ENCODE results near the gene C6orf47. TPM values are rescaled to one million over a fixed set of nuclear protein-coding genes. Genes with fewer than 3 reads are reported as not detected.

The C6orf47 gene
- polyA plus RNA-seq, 3 donors: 8.8 to 17.0 (median 14.1) TPM

DNA sequence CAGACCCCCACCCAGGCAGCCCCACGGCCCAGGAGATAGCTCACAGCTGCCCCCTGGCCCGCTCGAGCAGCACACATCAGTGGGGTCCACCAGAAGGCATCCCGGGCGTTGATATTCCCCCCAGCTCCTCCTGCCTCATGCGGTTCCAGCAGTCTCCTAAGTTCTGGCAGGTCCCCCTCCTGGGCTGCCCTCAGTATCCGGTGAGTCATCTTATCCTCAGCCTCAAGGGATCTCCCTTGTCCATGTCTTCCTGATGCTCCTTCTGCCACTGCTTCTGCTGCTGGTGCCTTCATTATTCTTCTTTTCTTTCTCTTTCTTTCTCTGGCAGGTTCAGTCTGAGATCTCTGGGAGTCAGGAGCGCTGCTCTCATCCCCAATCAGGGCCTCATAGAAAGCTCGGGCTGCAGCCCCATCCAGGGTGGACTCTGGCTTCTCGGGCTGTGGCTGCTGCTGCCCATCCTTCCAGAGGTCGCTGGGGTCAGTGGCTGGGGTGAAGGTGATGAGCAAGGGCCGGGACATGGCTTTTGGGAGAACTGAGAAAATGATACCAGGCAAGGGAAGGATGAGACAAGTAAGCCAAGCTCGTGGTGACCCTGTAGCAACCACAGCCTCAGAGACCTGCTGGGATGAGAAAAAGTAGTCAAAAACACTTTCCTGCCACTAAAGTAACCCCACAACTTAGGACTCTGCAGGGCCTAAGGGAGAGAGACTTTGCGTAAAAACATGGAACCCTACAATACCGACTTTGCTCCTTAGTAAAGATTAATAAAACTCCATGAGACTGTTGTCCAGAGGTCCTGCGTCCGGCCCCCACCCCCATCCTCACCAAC lies 3.6 kb upstream of the C6orf47 start:
- WGBS, 3 donors: 17 to 21% (median 19%) methylated on average over 17 of the region's 17 CpGs
- peak overlapping the region; percentile 47 for H3K27ac ChIP-seq (ENCODE audit: low read depth, low read length)

DNA sequence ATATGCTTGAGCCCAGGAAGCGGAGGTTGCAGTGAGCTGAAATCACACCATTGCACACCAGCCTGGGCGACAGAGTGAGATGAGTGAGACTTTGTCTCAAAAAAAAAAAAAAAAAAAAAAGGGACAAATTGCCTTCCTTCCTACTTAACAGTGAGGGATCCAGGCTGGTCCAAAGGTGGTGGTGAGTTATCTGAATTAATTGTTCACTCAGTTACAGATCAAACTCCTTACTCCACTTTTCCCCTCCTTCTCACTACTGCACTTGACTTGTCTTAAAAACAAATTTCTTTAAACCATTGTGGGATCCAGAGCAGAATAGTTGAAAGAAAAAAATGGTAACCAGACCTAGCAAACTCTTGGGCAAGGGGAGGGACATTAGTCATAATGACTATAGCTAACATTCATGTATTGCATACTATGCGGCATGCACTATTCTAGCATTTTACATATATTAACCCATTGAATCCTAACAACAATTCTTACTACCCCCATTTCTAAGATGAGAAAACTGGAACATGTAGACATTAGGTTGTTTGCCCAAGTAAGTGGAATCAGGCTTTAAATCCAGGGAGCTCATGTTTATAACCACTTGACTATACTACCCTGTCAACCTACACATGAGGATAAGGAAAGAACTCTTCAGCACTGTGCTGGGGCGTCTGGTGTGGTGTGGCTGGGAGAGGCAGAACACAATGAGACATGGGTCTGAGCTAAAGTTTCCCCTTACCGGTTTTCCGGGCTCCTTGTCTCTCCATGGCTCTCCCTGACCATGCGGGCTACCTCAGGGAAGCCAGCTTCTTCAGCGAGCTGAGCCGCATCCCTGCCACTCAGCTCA lies 2.8 kb upstream of the C6orf47 start:
- H3K27ac ChIP-seq (ENCODE audit: low read depth, low read length): peak overlapping the region; percentile 47
- 59 to 64% (median 60%) methylated on average over 9 of the region's 9 CpGs for WGBS, 3 donors

DNA sequence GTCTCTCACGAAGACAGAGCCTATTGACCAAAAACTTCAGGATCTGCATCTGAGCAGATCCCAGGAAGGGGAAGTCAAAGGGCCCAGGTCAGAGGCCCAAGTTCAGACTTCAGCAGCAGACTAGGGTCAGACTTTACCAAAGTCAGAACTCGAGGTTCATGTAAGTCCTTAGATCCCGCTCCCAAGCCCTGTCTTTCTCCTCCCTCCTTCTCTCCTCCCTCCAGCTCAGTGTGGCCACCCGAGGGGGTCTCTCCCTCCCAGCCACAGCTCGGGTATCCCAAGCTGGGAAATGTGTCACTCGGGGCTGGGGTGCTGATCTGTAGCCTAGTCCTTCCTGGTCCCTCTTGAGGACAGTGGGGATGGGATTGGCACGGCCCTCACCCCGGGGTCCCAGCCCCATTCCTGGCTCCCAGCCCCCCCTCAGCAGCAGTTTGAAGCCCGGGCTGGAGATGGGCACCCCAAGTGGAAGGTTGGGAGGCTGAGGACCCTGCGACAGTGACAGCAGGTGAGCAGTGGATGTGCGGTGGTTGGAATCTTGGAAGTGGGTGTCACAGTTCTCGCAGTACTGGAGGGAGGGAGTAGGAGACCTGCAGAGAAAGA lies 1.6 kb upstream of the C6orf47 start:
- WGBS, 3 donors: 85 to 89% (median 88%) methylated on average over 12 of the region's 12 CpGs
- no peak overlapping the region for H3K27ac ChIP-seq (ENCODE audit: low read depth, low read length)

DNA sequence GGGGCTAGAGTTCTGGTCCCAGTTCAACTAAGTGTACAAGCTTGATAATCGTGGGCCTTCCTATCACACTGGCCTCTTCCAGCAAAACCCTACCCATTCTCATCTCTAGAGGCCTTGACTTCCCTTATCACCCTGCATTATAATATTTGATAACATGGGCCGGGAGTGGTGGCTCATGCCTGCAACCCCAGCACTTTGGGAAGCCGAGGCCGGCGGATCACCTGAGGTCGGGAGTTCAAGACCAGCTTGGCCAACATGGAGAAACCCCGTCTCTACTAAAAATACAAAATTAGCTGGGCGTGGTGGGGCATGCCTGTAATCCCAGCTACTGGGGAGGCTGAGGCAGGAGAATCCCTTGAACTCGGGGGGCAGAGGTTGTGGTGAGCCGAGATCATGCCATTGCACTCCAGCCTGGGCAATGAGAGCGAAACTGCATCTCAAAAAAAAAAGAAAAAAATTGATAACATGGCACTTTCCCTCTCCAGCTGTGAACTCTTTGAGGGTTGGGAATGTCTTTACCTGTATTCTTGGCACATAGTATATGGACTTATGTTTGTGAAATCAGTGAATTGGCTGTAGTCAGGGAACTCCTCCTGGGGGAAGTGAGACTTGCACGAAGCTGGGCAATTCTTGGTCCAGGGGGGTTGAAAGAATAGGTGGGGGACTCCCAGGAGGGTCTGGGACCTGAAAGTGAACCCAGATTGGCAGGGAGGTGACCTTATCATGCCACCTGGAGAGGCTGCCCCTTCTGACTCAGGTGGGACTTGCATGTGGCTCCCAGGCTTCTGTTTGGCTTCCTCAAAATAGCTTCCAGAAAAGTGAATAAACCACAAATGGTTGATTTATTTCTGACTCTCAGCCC lies 915 bp upstream of the C6orf47 start:
- no peak overlapping the region for H3K27ac ChIP-seq (ENCODE audit: low read depth, low read length)
- 71 to 82% (median 74%) methylated on average over 12 of the region's 12 CpGs for WGBS, 3 donors

DNA sequence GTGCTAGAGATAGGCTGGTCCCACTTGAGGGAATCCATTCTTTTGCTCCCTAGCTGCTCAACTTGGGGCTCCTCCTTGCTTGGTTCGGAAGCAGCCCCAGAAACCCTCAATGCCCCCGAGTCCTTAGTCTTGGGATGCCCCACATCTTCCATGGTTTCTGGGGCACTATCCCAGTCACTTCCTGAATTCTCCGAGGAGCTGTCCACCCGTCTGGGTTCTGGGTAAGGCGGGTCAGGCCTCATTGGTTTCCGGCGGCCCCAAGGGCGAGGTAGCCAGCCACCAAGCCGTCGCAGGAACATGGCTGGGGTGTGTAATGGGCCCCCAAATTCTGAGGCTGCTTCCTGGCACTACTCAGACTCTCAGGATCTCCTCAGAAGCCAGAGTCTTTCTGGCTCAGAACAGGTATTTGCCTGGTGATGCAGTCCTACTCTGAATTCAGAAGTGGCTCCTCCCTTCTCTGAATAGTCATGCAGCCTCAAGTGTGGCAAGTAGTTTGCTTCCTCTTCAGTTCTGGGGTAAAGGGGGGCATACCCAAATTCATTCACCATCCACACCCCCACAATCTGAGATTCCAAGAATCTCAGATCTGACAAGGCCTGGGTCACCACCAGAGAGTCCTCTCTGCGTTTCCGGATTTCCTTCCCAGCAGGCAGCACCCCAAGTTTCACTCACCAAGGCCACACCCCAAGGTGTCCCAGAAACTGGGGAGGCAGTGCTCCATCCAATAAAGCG lies 763 bp downstream of the C6orf47 start:
- 13 to 20% (median 19%) methylated on average over 13 of the region's 13 CpGs for WGBS, 3 donors
- H3K27ac ChIP-seq (ENCODE audit: low read depth, low read length): peak overlapping the region; percentile 13

DNA sequence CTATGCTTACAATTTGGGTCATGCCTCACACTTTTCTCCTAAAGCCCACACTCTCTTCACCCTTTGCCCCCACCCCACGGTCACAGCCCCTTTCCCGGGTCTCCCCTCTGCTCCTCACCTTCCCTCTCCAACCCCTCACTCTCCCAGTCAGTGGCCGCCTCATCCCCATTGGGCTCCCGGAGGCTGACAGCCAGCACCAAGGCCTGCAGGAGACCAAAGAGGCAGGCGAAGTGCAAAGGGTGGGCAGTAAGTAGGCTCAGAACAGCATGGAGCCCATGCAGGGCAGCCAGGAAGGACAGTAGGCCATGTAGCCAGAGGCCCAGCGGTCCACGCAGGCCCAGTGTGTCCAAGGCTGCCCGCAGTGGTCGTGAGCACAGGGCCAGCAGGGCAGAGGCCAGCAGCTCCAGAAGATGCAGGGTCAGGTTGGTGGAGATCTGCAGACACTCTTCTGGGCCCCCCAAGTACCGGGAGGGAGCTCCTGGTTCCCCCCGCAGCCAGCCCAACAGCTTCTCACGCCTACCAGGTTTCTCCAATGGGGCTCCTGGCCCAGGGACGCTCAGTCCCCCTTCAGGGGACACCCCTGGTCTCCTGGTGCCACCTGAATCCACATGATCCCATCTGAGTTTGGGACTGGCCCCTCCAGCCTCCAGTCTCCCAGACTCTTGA lies 1.5 kb downstream of the C6orf47 start:
- WGBS, 3 donors: 79 to 87% (median 82%) methylated on average over 13 of the region's 13 CpGs
- no peak overlapping the region for H3K27ac ChIP-seq (ENCODE audit: low read depth, low read length)

DNA sequence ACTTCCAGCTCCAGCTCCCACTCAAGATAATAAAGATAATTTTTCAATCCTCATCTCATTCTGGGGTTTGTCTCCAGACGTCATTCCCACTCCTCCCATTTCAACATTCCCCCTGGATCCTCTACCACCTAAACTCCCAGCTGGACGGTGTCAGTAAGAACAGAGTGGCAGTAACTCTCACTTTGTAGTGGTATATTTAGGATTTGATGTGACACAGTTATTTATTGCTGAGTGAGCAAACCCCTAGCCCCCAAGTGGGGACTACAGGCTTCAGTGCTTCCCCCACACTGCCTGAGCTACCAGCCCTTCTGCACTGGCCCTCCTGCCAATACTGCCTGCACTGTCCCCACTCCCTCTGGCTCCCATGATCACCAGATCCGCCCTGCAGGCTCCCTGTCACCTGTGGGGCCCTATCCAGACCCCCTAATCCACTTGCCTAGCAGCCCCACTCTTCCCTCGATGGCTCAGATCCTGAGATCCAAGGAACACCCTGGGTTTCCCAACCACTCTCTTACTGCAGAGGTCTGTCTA lies 2.4 kb downstream of the C6orf47 start:
- WGBS, 3 donors: 80 to 86% (median 84%) methylated on average over 4 of the region's 4 CpGs
- no peak overlapping the region for H3K27ac ChIP-seq (ENCODE audit: low read depth, low read length)

DNA sequence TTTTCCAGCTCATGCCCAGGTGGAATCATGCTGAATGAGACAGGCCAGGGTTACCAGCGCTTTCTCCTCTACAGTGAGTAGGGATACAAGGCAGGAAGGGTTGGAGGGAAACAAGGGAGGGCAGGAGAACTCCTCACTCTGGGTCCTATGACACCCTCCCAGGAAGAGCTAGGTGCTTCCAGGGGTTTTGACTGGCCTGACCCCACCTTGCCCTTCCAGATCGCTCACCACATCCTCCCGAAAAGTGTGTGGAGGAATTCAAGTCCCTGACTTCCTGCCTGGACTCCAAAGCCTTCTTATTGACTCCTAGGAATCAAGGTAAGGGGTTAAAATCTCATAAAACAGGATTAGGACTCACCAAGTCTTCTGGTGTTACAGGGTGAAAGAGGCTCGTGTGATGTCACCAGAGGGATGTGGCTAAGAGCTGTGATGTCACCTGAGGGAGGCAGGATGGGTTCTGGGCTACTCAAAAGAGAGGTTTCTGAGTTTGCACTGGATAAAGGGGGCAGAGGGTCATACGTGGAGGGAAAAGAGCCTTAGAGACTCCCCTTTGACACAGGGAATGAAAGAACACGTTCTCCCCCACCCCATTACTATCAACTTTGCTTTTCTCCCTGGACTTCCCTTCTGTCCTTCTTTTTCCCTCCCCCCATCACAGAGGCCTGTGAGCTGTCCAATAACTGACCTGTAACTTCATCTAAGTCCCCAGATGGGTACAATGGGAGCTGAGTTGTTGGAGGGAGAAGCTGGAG lies 3.0 kb downstream of the C6orf47 start:
- 64 to 77% (median 69%) methylated on average over 6 of the region's 6 CpGs for WGBS, 3 donors
- H3K27ac ChIP-seq (ENCODE audit: low read depth, low read length): no peak overlapping the region

DNA sequence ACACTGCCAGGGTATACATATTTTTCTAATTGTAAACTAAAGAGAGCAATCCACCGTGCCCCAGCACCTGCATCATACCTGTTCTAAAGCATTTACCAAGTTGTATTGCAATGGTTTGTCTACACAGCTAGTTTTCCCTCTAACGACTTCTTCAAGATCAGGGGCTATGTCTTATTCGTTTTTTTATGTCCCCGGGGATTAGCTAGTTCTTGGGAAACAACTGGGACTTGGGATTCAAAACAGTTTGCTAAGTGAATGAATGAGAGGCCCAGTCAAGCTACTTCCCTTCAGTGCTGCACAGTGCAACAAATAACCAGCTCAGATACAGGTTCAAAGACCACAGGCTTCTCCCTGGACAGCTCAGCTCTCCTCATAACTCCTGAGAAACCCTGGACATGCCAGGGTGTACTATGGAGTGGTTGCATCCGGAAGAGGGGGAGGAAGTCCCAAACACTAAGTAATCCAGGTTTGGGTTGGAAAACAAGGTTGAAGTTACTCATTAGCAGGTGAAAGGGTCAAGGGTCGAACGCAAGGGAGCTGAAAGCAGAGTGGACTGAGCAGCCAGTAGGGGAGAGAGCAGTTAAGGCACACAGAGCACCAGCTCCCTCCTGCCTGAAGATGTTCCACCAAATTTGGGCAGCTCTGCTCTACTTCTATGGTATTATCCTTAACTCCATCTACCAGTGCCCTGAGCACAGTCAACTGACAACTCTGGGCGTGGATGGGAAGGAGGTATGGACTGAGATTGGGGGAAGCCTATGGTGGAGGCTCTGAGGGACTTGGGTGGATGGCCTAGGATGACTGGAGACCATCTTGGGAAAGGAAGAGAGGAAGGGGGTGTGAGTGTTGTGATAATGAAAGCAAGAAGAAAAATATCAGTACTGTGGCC lies 5.0 kb downstream of the C6orf47 start, which contains the start of gene APOM:
Gene APOM (plus strand): TSS at position 546 of the 889 bp plus-strand sequence. CDS start 73 bp downstream, at position 619.
- no peak within 1 kb of the TSS for H3K27ac ChIP-seq (ENCODE audit: low read depth, low read length)
- 57 to 87% (median 77%) methylated on average over 8 of the region's 8 CpGs for whole genome bisulfite sequencing, 3 donors

DNA sequence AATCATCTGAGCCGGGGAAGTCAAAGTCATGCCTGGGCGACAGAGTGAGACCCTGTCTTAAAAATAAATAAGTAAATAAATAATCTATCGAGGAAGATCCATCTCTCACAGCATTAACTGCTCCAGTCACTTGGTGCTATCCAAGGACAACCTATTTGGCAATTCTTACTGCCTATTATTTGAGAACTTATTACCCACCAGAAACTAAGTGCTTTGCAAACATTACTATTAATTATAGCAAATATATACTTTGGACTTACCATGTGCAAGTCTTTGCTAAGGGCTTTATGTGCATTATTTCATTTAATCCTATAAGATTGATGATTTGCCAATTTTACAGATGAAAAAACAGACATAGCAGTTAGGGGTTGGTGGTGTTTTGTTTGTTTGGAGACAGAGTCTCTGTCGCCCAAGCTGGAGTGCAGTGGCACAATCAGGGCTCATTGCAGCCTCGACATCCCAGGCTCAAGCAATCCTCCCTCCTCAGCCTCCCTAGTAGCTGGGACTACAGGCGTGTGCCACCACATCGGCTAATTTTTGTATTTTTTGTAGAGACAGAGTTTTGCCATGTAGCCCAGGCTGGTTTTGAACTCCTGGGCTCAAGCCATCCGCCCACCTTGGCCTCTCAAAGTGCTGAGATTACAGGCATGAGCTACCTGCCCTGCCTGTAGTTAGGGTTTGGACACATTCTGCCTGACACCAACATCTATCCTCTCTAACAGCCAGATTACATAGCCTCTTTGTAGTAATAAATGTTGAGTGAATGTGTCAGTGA lies 5.8 kb downstream of the C6orf47 start:
- no peak overlapping the region for H3K27ac ChIP-seq (ENCODE audit: low read depth, low read length)
- 92 to 96% (median 93%) methylated on average over 8 of the region's 8 CpGs for WGBS, 3 donors

DNA sequence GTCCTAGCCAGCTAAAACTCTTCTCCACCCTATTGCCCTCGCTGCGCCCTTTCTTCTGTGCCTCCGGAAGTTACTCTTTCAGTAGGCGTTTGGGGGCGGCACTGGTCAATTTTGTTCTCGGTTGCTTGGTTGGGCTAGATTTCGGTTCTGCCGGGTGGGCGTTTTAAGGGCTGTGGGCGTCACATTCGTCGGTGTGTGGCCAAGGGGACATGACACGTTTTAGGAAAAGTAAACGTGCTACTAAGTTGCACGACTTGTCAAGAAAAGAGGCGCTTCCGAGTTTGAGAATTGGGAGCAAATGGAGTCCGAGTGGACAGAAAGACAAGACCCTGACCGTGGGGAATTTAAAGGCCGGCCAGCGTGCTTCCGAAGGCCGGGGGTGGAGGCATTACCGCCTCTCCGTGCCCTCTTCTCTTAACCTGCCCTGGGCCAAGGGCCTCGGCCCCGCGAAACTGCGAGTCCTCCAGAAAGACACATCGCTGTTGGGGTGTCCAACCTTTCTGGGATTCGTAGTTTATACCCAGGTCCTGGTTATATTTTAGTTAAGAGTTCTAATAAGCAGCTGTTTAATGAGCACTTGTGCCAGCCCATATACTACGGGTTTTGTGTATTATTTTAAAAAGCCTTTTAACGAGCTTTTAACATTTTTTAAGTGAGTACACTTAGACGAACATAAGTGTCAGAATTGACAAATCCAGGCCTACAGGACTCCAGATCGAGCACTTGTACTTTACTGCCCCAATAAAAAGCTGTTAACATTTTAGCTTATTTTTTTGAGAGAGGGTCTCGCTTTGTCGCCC lies 7.5 kb downstream of the C6orf47 start:
- peak overlapping the region; percentile 59 for H3K27ac ChIP-seq (ENCODE audit: low read depth, low read length)
- 8 to 9% (median 8%) methylated on average over 35 to 37 of the region's 37 CpGs for WGBS, 3 donors

DNA sequence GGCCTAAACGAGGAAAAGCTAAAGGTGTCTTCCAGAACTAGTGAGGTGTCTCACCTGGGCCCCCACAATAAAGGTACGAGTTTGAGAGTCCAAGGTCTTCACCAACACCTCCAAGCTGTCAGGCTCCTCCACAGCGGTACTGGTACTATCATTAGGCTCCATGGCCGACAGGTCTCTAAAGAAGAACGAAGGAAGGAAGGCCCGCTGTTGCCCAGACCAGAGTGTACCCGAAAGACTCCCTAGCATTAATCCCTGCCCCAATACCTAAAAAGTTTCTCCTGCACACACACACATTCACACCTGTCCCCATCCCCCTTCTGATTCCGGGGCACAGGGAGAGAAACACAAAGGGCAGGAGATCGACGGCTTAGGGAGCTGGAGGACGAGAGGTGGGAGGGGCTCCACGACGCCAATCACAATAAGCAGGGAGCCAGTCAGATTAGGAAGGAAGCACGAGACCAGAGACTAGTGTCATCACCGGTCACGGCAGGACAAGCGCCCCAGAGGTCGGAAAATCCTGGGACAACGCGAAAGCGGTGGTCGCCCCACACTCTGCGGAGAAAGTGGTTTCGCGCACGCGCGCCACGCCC lies 8.9 kb downstream of the C6orf47 start:
- peak overlapping the region; percentile 86 for H3K27ac ChIP-seq (ENCODE audit: low read depth, low read length)
- 2 to 3% (median 3%) methylated on average over 29 of the region's 29 CpGs for WGBS, 3 donors

DNA sequence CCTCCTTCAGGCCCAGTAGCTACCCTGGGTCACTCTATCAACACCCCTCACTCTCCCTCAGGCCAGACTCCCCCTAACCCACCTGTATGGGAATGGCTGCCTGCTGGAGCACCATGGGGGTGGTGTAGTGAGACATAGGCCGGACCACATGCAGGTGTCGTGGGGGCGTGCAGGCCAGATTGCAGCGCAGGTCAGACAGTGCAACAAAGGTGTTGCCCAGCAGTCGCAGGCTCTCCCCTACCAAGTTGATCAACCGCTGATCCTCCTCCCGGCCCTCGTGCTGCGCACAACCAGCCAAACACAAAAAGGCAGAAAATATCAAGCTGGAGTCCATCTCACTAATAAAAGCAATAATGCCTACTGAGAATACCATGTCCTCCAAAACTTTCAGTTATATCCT lies 15.3 kb downstream of the C6orf47 start:
- 93 to 95% (median 95%) methylated on average over 9 of the region's 9 CpGs for WGBS, 3 donors

More for the DNA sequence above, 15.3 kb downstream of the C6orf47 start:
- no peak overlapping the region for H3K27ac ChIP-seq (ENCODE audit: low read depth, low read length)

Data from adipose tissue (tissue), 3 donors.